H9 (cell line): ENCODE measurements around the gene POLN. TPM values are rescaled to one million over a fixed set of nuclear protein-coding genes. Genes with fewer than 3 reads are reported as not detected.

ENCODE experiments used
- DNase-seq: peaks from one replicate; pipeline ENCODE4 v3.0.0-alpha.2; 2017
- H2AFZ ChIP-seq: one replicate; pipeline ENCODE4 v1.6.1; 2013; ENCODE audit warnings: mild to moderate bottlenecking, low read length, control low read depth, moderate library complexity
- H2AK5ac ChIP-seq: 2 replicates; pipeline ENCODE4 v1.6.1; 2013; ENCODE audit warnings: low read length, control low read depth, mixed read lengths; ENCODE audit not compliant: insufficient read length
- H2BK120ac ChIP-seq: one replicate; pipeline ENCODE4 v1.6.1; 2013; ENCODE audit warnings: low read depth, mild to moderate bottlenecking, low read length, control low read depth, inconsistent platforms; ENCODE audit not compliant: poor library complexity, severe bottlenecking
- H2BK12ac ChIP-seq: 2 replicates; pipeline ENCODE4 v1.6.1; 2013; ENCODE audit warnings: low read length, control low read depth, mixed read lengths, low read depth; ENCODE audit not compliant: insufficient read length
- H2BK15ac ChIP-seq: 2 replicates; pipeline ENCODE4 v1.6.1; 2013; ENCODE audit warnings: low read depth, low read length, control low read depth
- H2BK20ac ChIP-seq: one replicate; pipeline ENCODE4 v1.6.1; 2013; ENCODE audit warnings: low read depth, mild to moderate bottlenecking, low read length, control low read depth, inconsistent platforms; ENCODE audit not compliant: poor library complexity, severe bottlenecking
- H2BK5ac ChIP-seq: 2 replicates; pipeline ENCODE4 v1.6.1; 2013; ENCODE audit warnings: low read length, control low read depth, mixed read lengths; ENCODE audit not compliant: insufficient read length
- H3K14ac ChIP-seq: 2 replicates; pipeline ENCODE4 v1.6.1; 2013; ENCODE audit warnings: low read length, control low read depth; ENCODE audit not compliant: insufficient read depth
- H3K18ac ChIP-seq: 2 replicates; pipeline ENCODE4 v1.6.1; 2013; ENCODE audit warnings: low read depth, mild to moderate bottlenecking, mixed read lengths, low read length, control low read depth; ENCODE audit not compliant: insufficient read length
- H3K23ac ChIP-seq: 2 replicates; pipeline ENCODE4 v1.6.1; 2013; ENCODE audit warnings: low read length, control low read depth, mixed read lengths, low read depth; ENCODE audit not compliant: insufficient read length
- H3K23me2 ChIP-seq: 2 replicates; pipeline ENCODE4 v1.6.1; 2013; ENCODE audit warnings: low read depth, mild to moderate bottlenecking, mixed read lengths, low read length, control low read depth; ENCODE audit not compliant: insufficient read length, poor library complexity, severe bottlenecking
- H3K27ac ChIP-seq: 2 replicates; pipeline ENCODE4 v1.5.1; 2013; ENCODE audit warnings: low read length, control low read depth, mixed read lengths, low read depth; ENCODE audit not compliant: insufficient read length
- H3K27me3 ChIP-seq: 2 replicates; pipeline ENCODE4 v1.6.1; 2013; ENCODE audit warnings: low read length, control low read depth, inconsistent platforms; ENCODE audit not compliant: insufficient read depth
- H3K4ac ChIP-seq: 2 replicates; pipeline ENCODE4 v1.6.1; 2013; ENCODE audit warnings: low read depth, mild to moderate bottlenecking, control low read depth, inconsistent platforms, low read length, moderate library complexity
- H3K4me1 ChIP-seq: 2 replicates; pipeline ENCODE4 v1.6.1; 2013; ENCODE audit warnings: low read length, control low read depth, inconsistent platforms; ENCODE audit not compliant: insufficient read depth
- H3K4me2 ChIP-seq: 2 replicates; pipeline ENCODE4 v1.6.1; 2013; ENCODE audit warnings: low read length, control low read depth, mixed read lengths; ENCODE audit not compliant: insufficient read length, insufficient read depth
- H3K56ac ChIP-seq: 2 replicates; pipeline ENCODE4 v1.6.1; 2013; ENCODE audit warnings: low read depth, mild to moderate bottlenecking, mixed read lengths, low read length, control low read depth; ENCODE audit not compliant: insufficient read length
- H3K79me1 ChIP-seq: 2 replicates; pipeline ENCODE4 v1.6.1; 2013; ENCODE audit warnings: low read depth, mild to moderate bottlenecking, moderate library complexity, low read length, control low read depth, inconsistent platforms; ENCODE audit not compliant: insufficient read depth, poor library complexity, severe bottlenecking
- H3K79me2 ChIP-seq: 2 replicates; pipeline ENCODE4 v1.6.1; 2013; ENCODE audit warnings: low read length, control low read depth, inconsistent platforms; ENCODE audit not compliant: insufficient read depth
- H3K9ac ChIP-seq: 2 replicates; pipeline ENCODE4 v1.6.1; 2013; ENCODE audit warnings: low read length, control low read depth, mixed read lengths; ENCODE audit not compliant: insufficient read length; ENCODE audit errors: extremely low read depth
- H3K9me3 ChIP-seq: one replicate; pipeline ENCODE4 v1.6.1; 2013; ENCODE audit warnings: low read depth, low read length, inconsistent platforms; ENCODE audit not compliant: control insufficient read depth
- H3T11ph ChIP-seq: one replicate; pipeline ENCODE4 v1.6.1; 2013; ENCODE audit warnings: mild to moderate bottlenecking, low read length, control low read depth, inconsistent platforms
- H4K20me1 ChIP-seq: one replicate; pipeline ENCODE4 v1.6.1; 2013; ENCODE audit not compliant: control insufficient read depth, insufficient read length, insufficient read depth
- H4K5ac ChIP-seq: 2 replicates; pipeline ENCODE4 v1.6.1; 2013; ENCODE audit warnings: low read depth, mild to moderate bottlenecking, mixed read lengths, low read length, control low read depth; ENCODE audit not compliant: insufficient read length
- H4K8ac ChIP-seq: replicated peaks from 2 replicates; pipeline ENCODE4 v1.6.1; 2013; ENCODE audit warnings: low read length, control low read depth, mixed read lengths, low read depth; ENCODE audit not compliant: insufficient read length
- H4K91ac ChIP-seq: 2 replicates; pipeline ENCODE4 v1.6.1; 2013; ENCODE audit warnings: low read depth, mild to moderate bottlenecking, moderate library complexity, mixed read lengths, low read length, control low read depth; ENCODE audit not compliant: insufficient read length
- H3K27ac Mint-ChIP-seq, 3 experiments: 2 replicates in 2 of 3; 3 replicates in 1 of 3; pipeline ENCODE4 v1.8.0; 2020 to 2021; ENCODE audit warnings: mixed read lengths in 3 of 3, mild to moderate bottlenecking in 1 of 3, moderate library complexity in 1 of 3
- H3K27me3 Mint-ChIP-seq: 2 replicates; pipeline ENCODE4 v1.8.0; 2021; ENCODE audit warnings: low read depth, mild to moderate bottlenecking, moderate library complexity, mixed read lengths
- H3K36me3 Mint-ChIP-seq, 3 experiments: 2 replicates in 2 of 3; 3 replicates in 1 of 3; pipeline ENCODE4 v1.8.0; 2020 to 2021; ENCODE audit warnings: low read depth in 3 of 3, mixed read lengths in 3 of 3; ENCODE audit not compliant: insufficient read depth in 1 of 3
- H3K4me1 Mint-ChIP-seq, 2 experiments: 2 replicates each; pipeline ENCODE4 v1.8.0; 2020; ENCODE audit warnings: mixed read lengths in 2 of 2
- H3K4me3 Mint-ChIP-seq, 2 experiments: 2 replicates in 1 of 2; 3 replicates in 1 of 2; pipeline ENCODE4 v1.8.0; 2020 to 2021; ENCODE audit warnings: mild to moderate bottlenecking in 2 of 2, mixed read lengths in 2 of 2, moderate library complexity in 1 of 2
- H3K9me3 Mint-ChIP-seq, 2 experiments: 2 replicates in 1 of 2; 3 replicates in 1 of 2; pipeline ENCODE4 v1.8.0; 2020; ENCODE audit warnings: mild to moderate bottlenecking in 2 of 2, mixed read lengths in 2 of 2, moderate library complexity in 1 of 2
- CTCF ChIP-seq: fragments of 200-600 bp; sonication (generic); conservative IDR thresholded peaks from 3 replicates; pipeline ENCODE4 v1.8.0; 2021; ENCODE audit warnings: antibody characterized with exemption, mild to moderate bottlenecking
- WGBS: extraction: QIAGEN DNeasy Blood & Tissue Kit; methylation state at CpG from one replicate; pipeline ENCODE4 v1.1.7; 2013; ENCODE audit warnings: missing lambda C conversion rate, low lambda C conversion rate, mixed read lengths; ENCODE audit not compliant: insufficient read length; ENCODE audit errors: extremely low coverage; 5-methylcytosine and 5-hydroxymethylcytosine counted together
- total RNA-seq: library from RNA; stranded (reverse); gene quantifications from 2 replicates; pipeline ENCODE4 v1.2.1, GENCODE V29; 2021

The POLN gene
- total RNA-seq, 1 experiment from 2014 or later = 0.74 TPM

- Histone ChIP-seq H3K14ac (no peak overlapping the region), H3K56ac (no peak overlapping the region), H3K4ac (no peak overlapping the region), H4K91ac (no peak overlapping the region), H3K18ac (no peak overlapping the region), H2BK5ac (no peak overlapping the region), H4K8ac (no peak overlapping the region), H2BK20ac (no peak overlapping the region), H3K4me1 (no peaks in the 10 kb centered on the region), H2BK120ac (no peak overlapping the region), H3K23ac (no peak overlapping the region), H3K27me3 (no peaks in the 10 kb centered on the region), H3K79me2 (no peaks in the 10 kb centered on the region), H3K27ac (no peak overlapping the region), H4K20me1 (no peaks in the 10 kb centered on the region), H2BK12ac (no peak overlapping the region), H3T11ph (no peak overlapping the region), H2AFZ (no peak overlapping the region), H4K5ac (no peak overlapping the region), H3K4me2 (no peak overlapping the region), H3K79me1 (no peaks in the 10 kb centered on the region), H2AK5ac (no peak overlapping the region), H3K9me3 (no peaks in the 10 kb centered on the region), H3K23me2 (no peaks in the 10 kb centered on the region), H3K9ac (no peak overlapping the region), H2BK15ac (no peak overlapping the region)
- no peak for DNase-seq
- peak overlapping the region in 1 of 3 experiments; percentile 30; a peak in 1 of 7 replicates for H3K27ac Mint-ChIP-seq
- H3K4me1 Mint-ChIP-seq = peaks cover 2% of the 10 kb centered on the region in 2 experiments; a peak in 2 of 4 replicates
- WGBS = no CpG with 5 or more reads among the region's 21 CpGs
- no peak overlapping the region for H3K4me3 Mint-ChIP-seq
- H3K36me3 Mint-ChIP-seq = no peaks in the 10 kb centered on the region
- no peak for TF ChIP-seq CTCF
- H3K9me3 Mint-ChIP-seq = no peaks in the 10 kb centered on the region
- H3K27me3 Mint-ChIP-seq = peaks cover 2% of the 10 kb centered on the region; the same call in 1 of the 2 replicates
Measured at GRCh38 chr4:2274320-2275043, 32.6 kb upstream of the POLN start.
